SK-N-SH treated with all-trans-retinoic acid at 6 μM for 48 hours (cell line): ENCODE results near the gene SMYD5.

ENCODE experiments used
- ESRRG ChIP-seq: fragments of 250-450 bp; sonication (Bioruptor Pico); IDR thresholded peaks from 2 replicates; pipeline ENCODE4 v1.6.1; 2021; ENCODE audit warnings: mild to moderate bottlenecking
- PPARA ChIP-seq: fragments of 250-450 bp; sonication (Bioruptor Pico); IDR thresholded peaks from 2 replicates; pipeline ENCODE4 v1.5.0; 2020; ENCODE audit warnings: mild to moderate bottlenecking, borderline replicate concordance
- TCF4 ChIP-seq: fragments of 250-450 bp; sonication (Bioruptor Pico); IDR thresholded peaks from 2 replicates; pipeline ENCODE4 v1.8.0; 2021; ENCODE audit warnings: mild to moderate bottlenecking, moderate library complexity, borderline replicate concordance
- TOX ChIP-seq: fragments of 250-450 bp; sonication (Bioruptor Pico); IDR thresholded peaks from 2 replicates; pipeline ENCODE4 v1.8.0; 2021; ENCODE audit warnings: mild to moderate bottlenecking, moderate library complexity, borderline replicate concordance
- ZFP3 ChIP-seq: fragments of 250-450 bp; sonication (Bioruptor Pico); IDR thresholded peaks from 2 replicates; pipeline ENCODE4 v1.5.0; 2020; ENCODE audit warnings: mild to moderate bottlenecking, moderate library complexity
- ZFP30 ChIP-seq: fragments of 450-650 bp; formaldehyde crosslinking; IDR thresholded peaks from 2 replicates; pipeline ENCODE4 v1.5.0; 2022; ENCODE audit warnings: mild to moderate bottlenecking, moderate library complexity
- ZNF8 ChIP-seq: fragments of 450-650 bp; formaldehyde crosslinking; IDR thresholded peaks from 2 replicates; pipeline ENCODE4 v1.5.0; 2020; ENCODE audit warnings: mild to moderate bottlenecking, moderate library complexity
- TF ChIP-seq, protein P1 (sequence below): fragments of 250-450 bp; sonication (Bioruptor Pico); IDR thresholded peaks from 2 replicates; pipeline ENCODE4 v1.8.0; 2020; ENCODE audit warnings: mild to moderate bottlenecking, moderate library complexity, borderline replicate concordance
- TF ChIP-seq, protein P2 (sequence below): fragments of 250-450 bp; sonication (Bioruptor Pico); IDR thresholded peaks from 2 replicates; pipeline ENCODE4 v1.8.0; 2021; ENCODE audit warnings: low read depth, mild to moderate bottlenecking, moderate library complexity, borderline replicate concordance
- TF ChIP-seq, protein P3 (sequence below): fragments of 250-450 bp; sonication (Bioruptor Pico); IDR thresholded peaks from 2 replicates; pipeline ENCODE4 v1.5.1; 2020; ENCODE audit warnings: low read depth, mild to moderate bottlenecking, moderate library complexity
- TF ChIP-seq, protein P4 (sequence below): fragments of 250-450 bp; sonication (Bioruptor Pico); IDR thresholded peaks from 2 replicates; pipeline ENCODE4 v1.5.1; 2021; ENCODE audit warnings: mild to moderate bottlenecking, moderate library complexity

DNA sequence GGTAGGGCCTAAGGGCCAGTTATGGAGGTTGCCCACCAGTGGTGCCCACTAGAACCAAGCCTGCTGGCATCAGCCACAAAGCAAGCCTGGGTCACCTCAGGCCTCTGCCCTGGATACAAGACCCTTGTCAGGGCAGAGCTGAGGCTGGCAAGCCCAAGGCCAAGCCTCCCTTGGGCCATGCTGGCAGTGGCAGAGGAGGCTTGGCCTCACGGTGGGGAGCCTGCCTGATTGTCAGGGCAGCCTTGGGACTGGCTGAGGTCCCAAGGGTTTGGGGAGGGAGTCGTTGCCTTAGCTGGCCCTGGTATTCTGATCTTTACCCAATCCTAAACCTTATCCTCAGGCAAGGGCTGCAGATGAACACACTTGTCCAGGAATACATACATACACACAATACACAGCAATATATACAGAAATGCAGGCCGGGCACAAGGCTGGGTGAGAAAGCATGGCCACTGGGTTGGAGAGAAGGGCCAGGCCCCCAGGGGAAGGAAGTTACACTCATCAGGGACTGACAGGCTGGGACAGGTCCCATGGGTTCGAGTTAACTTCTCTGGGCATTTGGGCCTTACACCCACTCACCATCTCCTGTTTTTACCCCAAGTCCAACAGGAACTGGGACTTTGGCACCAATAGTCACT, 41.1 kb downstream of the SMYD5 start:
- TF ChIP-seq, protein P1, sequence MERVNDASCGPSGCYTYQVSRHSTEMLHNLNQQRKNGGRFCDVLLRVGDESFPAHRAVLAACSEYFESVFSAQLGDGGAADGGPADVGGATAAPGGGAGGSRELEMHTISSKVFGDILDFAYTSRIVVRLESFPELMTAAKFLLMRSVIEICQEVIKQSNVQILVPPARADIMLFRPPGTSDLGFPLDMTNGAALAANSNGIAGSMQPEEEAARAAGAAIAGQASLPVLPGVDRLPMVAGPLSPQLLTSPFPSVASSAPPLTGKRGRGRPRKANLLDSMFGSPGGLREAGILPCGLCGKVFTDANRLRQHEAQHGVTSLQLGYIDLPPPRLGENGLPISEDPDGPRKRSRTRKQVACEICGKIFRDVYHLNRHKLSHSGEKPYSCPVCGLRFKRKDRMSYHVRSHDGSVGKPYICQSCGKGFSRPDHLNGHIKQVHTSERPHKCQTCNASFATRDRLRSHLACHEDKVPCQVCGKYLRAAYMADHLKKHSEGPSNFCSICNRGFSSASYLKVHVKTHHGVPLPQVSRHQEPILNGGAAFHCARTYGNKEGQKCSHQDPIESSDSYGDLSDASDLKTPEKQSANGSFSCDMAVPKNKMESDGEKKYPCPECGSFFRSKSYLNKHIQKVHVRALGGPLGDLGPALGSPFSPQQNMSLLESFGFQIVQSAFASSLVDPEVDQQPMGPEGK (CRISPR knock-in tag), result no peak
- TF ChIP-seq PPARA (CRISPR knock-in tag) (no peak), TCF4 (no peak), ZFP3 (CRISPR knock-in tag) (no peak), ZNF8 (no peak), ZFP30 (CRISPR knock-in tag) (no peak), ESRRG (CRISPR knock-in tag) (no peak), TOX (no peak)
- TF ChIP-seq, protein P2, sequence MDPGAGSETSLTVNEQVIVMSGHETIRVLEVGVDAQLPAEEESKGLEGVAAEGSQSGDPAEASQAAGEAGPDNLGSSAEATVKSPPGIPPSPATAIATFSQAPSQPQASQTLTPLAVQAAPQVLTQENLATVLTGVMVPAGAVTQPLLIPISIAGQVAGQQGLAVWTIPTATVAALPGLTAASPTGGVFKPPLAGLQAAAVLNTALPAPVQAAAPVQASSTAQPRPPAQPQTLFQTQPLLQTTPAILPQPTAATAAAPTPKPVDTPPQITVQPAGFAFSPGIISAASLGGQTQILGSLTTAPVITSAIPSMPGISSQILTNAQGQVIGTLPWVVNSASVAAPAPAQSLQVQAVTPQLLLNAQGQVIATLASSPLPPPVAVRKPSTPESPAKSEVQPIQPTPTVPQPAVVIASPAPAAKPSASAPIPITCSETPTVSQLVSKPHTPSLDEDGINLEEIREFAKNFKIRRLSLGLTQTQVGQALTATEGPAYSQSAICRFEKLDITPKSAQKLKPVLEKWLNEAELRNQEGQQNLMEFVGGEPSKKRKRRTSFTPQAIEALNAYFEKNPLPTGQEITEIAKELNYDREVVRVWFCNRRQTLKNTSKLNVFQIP, result no peak
- TF ChIP-seq, protein P3, sequence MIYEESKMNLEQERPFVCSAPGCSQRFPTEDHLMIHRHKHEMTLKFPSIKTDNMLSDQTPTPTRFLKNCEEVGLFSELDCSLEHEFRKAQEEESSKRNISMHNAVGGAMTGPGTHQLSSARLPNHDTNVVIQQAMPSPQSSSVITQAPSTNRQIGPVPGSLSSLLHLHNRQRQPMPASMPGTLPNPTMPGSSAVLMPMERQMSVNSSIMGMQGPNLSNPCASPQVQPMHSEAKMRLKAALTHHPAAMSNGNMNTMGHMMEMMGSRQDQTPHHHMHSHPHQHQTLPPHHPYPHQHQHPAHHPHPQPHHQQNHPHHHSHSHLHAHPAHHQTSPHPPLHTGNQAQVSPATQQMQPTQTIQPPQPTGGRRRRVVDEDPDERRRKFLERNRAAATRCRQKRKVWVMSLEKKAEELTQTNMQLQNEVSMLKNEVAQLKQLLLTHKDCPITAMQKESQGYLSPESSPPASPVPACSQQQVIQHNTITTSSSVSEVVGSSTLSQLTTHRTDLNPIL (CRISPR knock-in tag), result no peak
- TF ChIP-seq, protein P4, sequence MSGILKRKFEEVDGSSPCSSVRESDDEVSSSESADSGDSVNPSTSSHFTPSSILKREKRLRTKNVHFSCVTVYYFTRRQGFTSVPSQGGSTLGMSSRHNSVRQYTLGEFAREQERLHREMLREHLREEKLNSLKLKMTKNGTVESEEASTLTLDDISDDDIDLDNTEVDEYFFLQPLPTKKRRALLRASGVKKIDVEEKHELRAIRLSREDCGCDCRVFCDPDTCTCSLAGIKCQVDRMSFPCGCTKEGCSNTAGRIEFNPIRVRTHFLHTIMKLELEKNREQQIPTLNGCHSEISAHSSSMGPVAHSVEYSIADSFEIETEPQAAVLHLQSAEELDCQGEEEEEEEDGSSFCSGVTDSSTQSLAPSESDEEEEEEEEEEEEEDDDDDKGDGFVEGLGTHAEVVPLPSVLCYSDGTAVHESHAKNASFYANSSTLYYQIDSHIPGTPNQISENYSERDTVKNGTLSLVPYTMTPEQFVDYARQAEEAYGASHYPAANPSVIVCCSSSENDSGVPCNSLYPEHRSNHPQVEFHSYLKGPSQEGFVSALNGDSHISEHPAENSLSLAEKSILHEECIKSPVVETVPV (CRISPR knock-in tag), result no peak
